ENCODE results near the gene ECI2.

- no peak for TF ChIP-seq CTCF (IDR thresholded peaks at IDR 0.05 in 8 of 11, conservative IDR thresholded peaks at IDR 0.05 in 3 of 11)
- TF ChIP-seq POLR2AphosphoS5 (IDR thresholded peaks at IDR 0.05) = no peak
- no peak for TF ChIP-seq POLR2A (IDR thresholded peaks at IDR 0.05)
Observed at GRCh38 chr6:4069199-4069598, 66.2 kb downstream of the ECI2 start.
